Measurements from ENCODE around the gene ZNF385B. TPM values are rescaled to one million over a fixed set of nuclear protein-coding genes. Genes with fewer than 3 reads are reported as not detected.

Gene ZNF385B
- total and polyA plus RNA-seq, 8 donors, result 4.6 to 51.3 (median 6.1) TPM

DNA sequence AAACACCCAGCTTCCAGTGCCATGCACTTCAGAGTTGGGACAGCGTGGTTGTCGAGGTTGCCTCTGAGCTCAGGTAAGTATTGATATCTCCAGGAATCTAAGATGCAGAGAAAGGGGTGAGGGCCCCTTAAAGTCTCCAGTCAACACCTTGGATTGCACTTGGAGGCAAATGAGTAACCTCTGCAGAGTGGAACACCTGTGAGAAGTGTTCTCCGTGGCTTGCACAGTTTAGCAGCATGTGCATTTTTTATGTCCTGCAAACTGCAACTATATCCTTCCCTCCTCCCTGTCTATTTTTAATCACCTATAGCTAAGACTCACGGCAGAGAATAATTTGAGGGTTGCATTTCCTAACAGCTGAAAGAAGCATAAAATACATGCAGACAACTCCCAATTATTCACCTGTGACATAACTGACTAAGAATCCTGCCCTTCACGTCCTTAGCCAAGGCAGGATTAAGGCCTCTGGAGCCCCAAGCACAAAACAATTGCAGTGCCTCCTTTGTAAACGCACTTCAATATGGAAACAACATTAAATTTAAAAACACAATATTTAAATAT is 1.6 kb upstream of the ZNF385B start:
- intact Hi-C loops (cut with DNase I), result no loop called here
- peak; percentile 41 for ATAC-seq

DNA sequence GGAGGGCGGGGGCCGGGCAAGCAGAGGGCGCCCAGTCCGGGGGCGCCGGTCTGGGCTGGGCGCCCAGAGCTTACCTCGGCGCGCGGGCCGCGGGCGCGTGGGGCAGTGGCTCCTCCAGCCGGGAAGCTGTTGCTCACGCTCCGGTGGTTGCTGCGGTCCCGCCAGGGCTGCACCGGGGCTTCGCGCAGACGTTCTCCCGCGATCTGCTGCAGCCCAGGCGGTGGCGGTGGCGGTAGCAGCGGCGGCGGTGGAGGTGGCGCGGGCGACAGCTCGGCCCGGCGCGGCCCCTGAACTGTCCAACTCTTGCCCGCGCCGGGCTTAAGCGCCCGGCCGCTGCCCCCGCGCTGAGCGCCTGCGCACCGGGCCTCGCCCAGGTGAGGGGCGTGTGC is 391 bp downstream of the ZNF385B start:
- Histone ChIP-seq H3K4me1 (peaks cover 0 to 9% of the 10 kb centered on the region in 2 donors), H3K27me3 (peaks cover 7 to 58% of the 10 kb centered on the region in 2 donors), H3K4me3 (peak overlapping the region; percentile 39 to 41), H3K27ac (no peak overlapping the region), H3K9me3 (no peaks in the 10 kb centered on the region), H3K36me3 (no peaks in the 10 kb centered on the region)
- intact Hi-C loops (cut with DNase I), result no loop called here
- peak in 1 of 4 donors; percentile 79 for DNase-seq
- TF ChIP-seq, protein P1, sequence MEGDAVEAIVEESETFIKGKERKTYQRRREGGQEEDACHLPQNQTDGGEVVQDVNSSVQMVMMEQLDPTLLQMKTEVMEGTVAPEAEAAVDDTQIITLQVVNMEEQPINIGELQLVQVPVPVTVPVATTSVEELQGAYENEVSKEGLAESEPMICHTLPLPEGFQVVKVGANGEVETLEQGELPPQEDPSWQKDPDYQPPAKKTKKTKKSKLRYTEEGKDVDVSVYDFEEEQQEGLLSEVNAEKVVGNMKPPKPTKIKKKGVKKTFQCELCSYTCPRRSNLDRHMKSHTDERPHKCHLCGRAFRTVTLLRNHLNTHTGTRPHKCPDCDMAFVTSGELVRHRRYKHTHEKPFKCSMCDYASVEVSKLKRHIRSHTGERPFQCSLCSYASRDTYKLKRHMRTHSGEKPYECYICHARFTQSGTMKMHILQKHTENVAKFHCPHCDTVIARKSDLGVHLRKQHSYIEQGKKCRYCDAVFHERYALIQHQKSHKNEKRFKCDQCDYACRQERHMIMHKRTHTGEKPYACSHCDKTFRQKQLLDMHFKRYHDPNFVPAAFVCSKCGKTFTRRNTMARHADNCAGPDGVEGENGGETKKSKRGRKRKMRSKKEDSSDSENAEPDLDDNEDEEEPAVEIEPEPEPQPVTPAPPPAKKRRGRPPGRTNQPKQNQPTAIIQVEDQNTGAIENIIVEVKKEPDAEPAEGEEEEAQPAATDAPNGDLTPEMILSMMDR (IDR thresholded peaks at IDR 0.05), result no peak
- peak; percentile 80 for ATAC-seq

More for the DNA sequence above, 1.6 kb upstream of the ZNF385B start:
- Histone ChIP-seq H3K27ac (no peak overlapping the region), H3K4me3 (no peak overlapping the region), H3K9me3 (no peaks in the 10 kb centered on the region), H3K27me3 (peaks cover 7 to 58% of the 10 kb centered on the region in 2 donors), H3K36me3 (no peaks in the 10 kb centered on the region), H3K4me1 (peaks cover 0 to 9% of the 10 kb centered on the region in 2 donors)
- TF ChIP-seq, protein P1 (IDR thresholded peaks at IDR 0.05), result no peak
- DNase-seq, result no peak

DNA sequence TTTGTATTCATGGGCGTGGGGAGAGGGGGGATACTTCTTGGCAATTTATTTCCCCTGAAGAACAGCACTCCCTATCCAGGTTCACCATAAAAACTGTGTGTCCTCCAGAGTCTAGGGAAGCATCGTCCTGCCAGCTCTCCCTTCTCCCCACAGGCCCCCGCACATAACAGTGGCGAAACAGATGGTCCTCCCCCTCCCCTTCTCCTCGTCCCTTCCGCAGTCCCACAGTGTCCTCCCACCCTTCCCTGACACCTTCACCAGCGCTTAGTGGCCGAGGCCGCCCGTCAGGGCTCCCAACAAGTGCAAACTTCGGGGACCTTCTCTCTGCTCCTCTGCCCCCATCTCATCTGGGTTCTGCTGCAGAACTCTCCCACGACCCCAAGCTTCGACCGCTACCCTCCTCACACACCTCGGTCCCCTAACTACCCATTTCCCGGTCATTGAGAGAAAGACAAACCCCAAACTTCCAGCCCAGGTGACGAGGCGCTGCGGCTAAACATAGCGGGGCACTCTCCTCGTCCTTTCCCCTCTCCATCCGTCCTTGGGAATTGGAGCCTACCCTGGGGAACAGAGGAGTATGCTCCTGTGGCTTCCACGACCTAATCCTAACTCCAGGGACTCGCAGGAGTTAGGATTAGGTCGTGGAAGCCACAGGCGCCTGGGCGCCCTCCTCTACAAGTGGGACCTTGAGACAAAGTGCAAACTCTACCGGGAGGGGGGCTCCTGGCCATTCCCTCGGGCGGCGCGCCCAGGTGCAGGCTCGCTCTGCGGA is 971 bp downstream of the ZNF385B start:
- ATAC-seq (peak; percentile 41), DNase-seq (no peak)
- Histone ChIP-seq H3K27me3 (peaks cover 7 to 58% of the 10 kb centered on the region in 2 donors), H3K4me3 (peak overlapping the region; percentile 39 to 41), H3K36me3 (no peaks in the 10 kb centered on the region), H3K9me3 (no peaks in the 10 kb centered on the region), H3K27ac (no peak overlapping the region), H3K4me1 (peaks cover 0 to 9% of the 10 kb centered on the region in 2 donors)
- intact Hi-C loops (cut with DNase I), result no loop called here
- TF ChIP-seq, protein P1 (IDR thresholded peaks at IDR 0.05), result no peak

DNA sequence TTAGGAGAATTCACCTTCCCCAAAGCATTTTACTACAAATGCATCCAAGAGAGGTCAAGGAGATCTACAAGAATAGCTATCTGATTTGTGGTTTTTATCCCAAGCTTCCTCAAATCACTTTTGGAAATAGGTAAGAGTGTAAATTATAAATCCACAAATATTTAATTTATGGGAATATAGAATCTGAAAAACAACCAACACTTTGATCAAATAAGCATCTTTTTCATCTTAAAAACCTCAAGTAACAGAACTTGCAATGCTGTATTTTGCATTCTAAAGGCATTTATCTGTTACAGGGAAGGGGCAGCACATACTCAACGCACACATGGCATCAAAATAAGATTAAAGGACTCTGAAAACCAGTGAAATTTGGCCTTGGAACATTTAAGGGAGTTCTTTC is 1.9 kb downstream of the ZNF385B start:
- Histone ChIP-seq H3K27ac (no peak overlapping the region), H3K27me3 (peaks cover 7 to 58% of the 10 kb centered on the region in 2 donors), H3K4me3 (no peak overlapping the region), H3K9me3 (no peaks in the 10 kb centered on the region), H3K36me3 (no peaks in the 10 kb centered on the region), H3K4me1 (peaks cover 0 to 9% of the 10 kb centered on the region in 2 donors)
- DNase-seq, result no peak
- intact Hi-C loops (cut with DNase I), result no loop called here
- no peak for ATAC-seq
- TF ChIP-seq, protein P1 (IDR thresholded peaks at IDR 0.05), result no peak

DNA sequence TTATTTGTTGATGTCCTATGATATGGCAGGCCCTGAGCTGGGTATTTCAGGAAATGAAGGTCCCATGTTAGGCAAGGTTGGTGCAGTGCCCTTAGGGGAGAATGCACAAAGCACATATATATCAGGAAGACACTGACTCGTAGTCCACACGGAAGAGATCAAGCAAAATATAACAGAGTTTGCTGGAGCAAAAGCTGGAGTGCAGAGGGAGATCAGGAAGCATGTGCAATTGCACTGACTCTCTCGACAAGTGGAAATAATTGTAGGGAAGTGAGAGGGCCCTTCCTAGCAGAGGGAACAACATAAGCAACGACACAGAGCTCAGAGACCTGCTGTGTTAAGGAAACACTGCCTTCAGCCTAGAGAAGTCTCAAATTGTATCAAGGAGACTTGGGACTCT is 4.2 kb downstream of the ZNF385B start:
- no peak overlapping the region for H3K27ac ChIP-seq
- H3K9me3 ChIP-seq, result no peaks in the 10 kb centered on the region
- intact Hi-C loops (cut with DNase I), result no loop called here
- TF ChIP-seq, protein P1 (IDR thresholded peaks at IDR 0.05), result no peak
- ATAC-seq (no peak), DNase-seq (no peak)
- H3K27me3 ChIP-seq, result peaks cover 7 to 39% of the 10 kb centered on the region in 2 donors
- H3K36me3 ChIP-seq, result no peaks in the 10 kb centered on the region
- H3K4me1 ChIP-seq, result peaks cover 0 to 9% of the 10 kb centered on the region in 2 donors
- H3K4me3 ChIP-seq, result no peak overlapping the region
